K562 (cell line): ENCODE results near the gene SEC22A. TPM values are rescaled to one million over a fixed set of nuclear protein-coding genes. Genes with fewer than 3 reads are reported as not detected.

Experiments used
- ATAC-seq: fragments of 200-7000 bp; cut with Tn5 transposase; 3 replicates; pipeline ENCODE4 v1.9.1; 2020; ENCODE audit warnings: moderate library complexity
- BruUV-seq: library from RNA; stranded (reverse); fragments of 400-500 nt; replicated peaks from 2 replicates; lab custom pipeline; 2021; lab: Mats Ljungman, UMichigan
- CTCF ChIA-PET: fragments of 300-600 bp; formaldehyde crosslinking; extraction: SDS; loops from one replicate; lab custom pipeline; 2021; ENCODE audit warnings: low intra/inter-chr PET ratio; lab: Yijun Ruan, JAX
- POLR2A ChIA-PET: fragments of 300-600, 350-650 bp; sonication (Branson Sonifier 250); formaldehyde crosslinking; extraction: SDS; loops from one replicate; lab custom pipeline; 2021; ENCODE audit warnings: antibody characterized with exemption, inconsistent platforms; lab: Yijun Ruan, JAX
- DNase-seq, 4 experiments: peaks; one replicate each; pipeline versions ENCODE4 v3.0.0 to v3.0.0-alpha.2; 2011 to 2018; ENCODE audit warnings: low spot score in 3 of 4, mixed read lengths in 3 of 4; ENCODE audit errors: extremely low read depth in 1 of 4
- FAIRE-seq: peaks from 2 replicates; lab custom pipeline; 2011; peaks lifted over from hg19 to GRCh38; lab: Jason Lieb, UNC
- H2AFZ ChIP-seq: 2 replicates; pipeline ENCODE4 v1.6.0; 2011; ENCODE audit warnings: low read depth, low read length, control low read depth, inconsistent platforms
- H3K27ac ChIP-seq: fragments of 200-600 bp; 3 replicates; pipeline ENCODE4 v1.8.0; 2011; ENCODE audit warnings: low read depth, mild to moderate bottlenecking, control low read depth, inconsistent platforms, low read length, moderate library complexity, mixed read lengths; ENCODE audit errors: extremely low read depth
- H3K27me3 ChIP-seq, 2 experiments: fragments of 300-600 bp in 1 of 2; 2 replicates in 1 of 2; 3 replicates in 1 of 2; pipeline versions ENCODE4 v1.6.0 to v1.8.0; 2011; ENCODE audit warnings: inconsistent platforms in 2 of 2, low read length in 2 of 2, mild to moderate bottlenecking in 1 of 2, mixed read lengths in 1 of 2, moderate library complexity in 1 of 2; ENCODE audit not compliant: control insufficient read depth in 2 of 2, insufficient read depth in 2 of 2
- H3K36me3 ChIP-seq: fragments of 300-600 bp; 3 replicates; pipeline ENCODE4 v1.8.0; 2011; ENCODE audit warnings: mild to moderate bottlenecking, low read length, inconsistent platforms; ENCODE audit not compliant: control insufficient read depth, insufficient read depth
- H3K4me1 ChIP-seq, 2 experiments: fragments of 200-600 bp in 1 of 2; replicated peaks in 1 of 2; 2 replicates in 1 of 2; 3 replicates in 1 of 2; pipeline versions ENCODE4 v1.5.1 to v1.8.0; 2011; ENCODE audit warnings: inconsistent platforms in 2 of 2, low read length in 2 of 2, mild to moderate bottlenecking in 1 of 2, mixed read lengths in 1 of 2, moderate library complexity in 1 of 2; ENCODE audit not compliant: control insufficient read depth in 2 of 2, insufficient read depth in 2 of 2
- H3K4me2 ChIP-seq: 2 replicates; pipeline ENCODE4 v1.6.1; 2011; ENCODE audit warnings: low read length, control low read depth, inconsistent platforms, mixed read lengths; ENCODE audit not compliant: insufficient read depth
- H3K4me3 ChIP-seq: fragments of 200-600 bp; sonication (generic), shearing (Covaris generic); 2 replicates; pipeline ENCODE4 v1.5.1; 2016; ENCODE audit warnings: control low read depth, inconsistent platforms
- H3K79me2 ChIP-seq: fragments of 200-600 bp; 3 replicates; pipeline ENCODE4 v1.8.0; 2011; ENCODE audit warnings: low read length, inconsistent platforms; ENCODE audit not compliant: control insufficient read depth, insufficient read depth
- H3K9ac ChIP-seq, 2 experiments: 2 replicates each; pipeline versions ENCODE4 v1.6.0 to v1.6.1; 2011; ENCODE audit warnings: low read depth in 2 of 2, low read length in 2 of 2, control low read depth in 1 of 2, inconsistent platforms in 1 of 2, mild to moderate bottlenecking in 1 of 2, mixed read lengths in 1 of 2; ENCODE audit not compliant: insufficient read depth in 1 of 2
- H3K9me1 ChIP-seq: one replicate; pipeline ENCODE4 v1.6.0; 2011; ENCODE audit warnings: inconsistent platforms, mild to moderate bottlenecking, low read length, moderate library complexity; ENCODE audit not compliant: control insufficient read depth, insufficient read depth
- H3K9me3 ChIP-seq: replicated peaks from 2 replicates; pipeline ENCODE4 v1.5.1; 2011; ENCODE audit warnings: low read depth, low read length, inconsistent platforms; ENCODE audit not compliant: control insufficient read depth, insufficient read depth
- H4K20me1 ChIP-seq: replicated peaks from 2 replicates; pipeline ENCODE4 v1.6.1; 2011; ENCODE audit warnings: low read length, inconsistent platforms, mixed read lengths; ENCODE audit not compliant: control insufficient read depth, insufficient read depth
- ARID1B ChIP-seq: fragments of 450-650 bp; IDR thresholded peaks from 2 replicates; pipeline ENCODE4 v1.6.1; 2016; ENCODE audit warnings: antibody characterized with exemption, mild to moderate bottlenecking, inconsistent platforms
- BCL6 ChIP-seq: fragments of 250-450 bp; sonication (Bioruptor Pico); IDR thresholded peaks from 2 replicates; pipeline ENCODE4 v1.4.0; 2020
- CCNT2 ChIP-seq: IDR thresholded peaks from 2 replicates; pipeline ENCODE4 v1.6.1; 2011; ENCODE audit warnings: borderline replicate concordance, low read depth, mild to moderate bottlenecking, moderate library complexity, mixed read lengths, low read length; ENCODE audit not compliant: insufficient read length; ENCODE audit errors: extremely low read depth
- CEBPB ChIP-seq: fragments of 450-650 bp; IDR thresholded peaks from 2 replicates; pipeline ENCODE4 v1.6.1; 2016; ENCODE audit warnings: missing genetic modification characterization, missing compliant biosample characterization
- ETV1 ChIP-seq: fragments of 450-650 bp; conservative IDR thresholded peaks from 2 replicates; pipeline ENCODE4 v1.6.1; 2016; ENCODE audit warnings: missing genetic modification characterization, control low read depth, low read depth, missing compliant biosample characterization
- ETV5 ChIP-seq: sonication (generic); formaldehyde crosslinking; IDR thresholded peaks from 2 replicates; pipeline ENCODE4 v1.4.0; 2020; ENCODE audit warnings: low read depth, mild to moderate bottlenecking, missing genetic modification reagents
- GTF2E2 ChIP-seq: fragments of 200-800 bp; sonication (Bioruptor generic); IDR thresholded peaks from 2 replicates; pipeline ENCODE4 v1.6.1; 2016; ENCODE audit warnings: missing genetic modification characterization, missing compliant biosample characterization
- KLF16 ChIP-seq: IDR thresholded peaks from 2 replicates; pipeline ENCODE4 v1.6.1; 2016; ENCODE audit warnings: antibody characterized with exemption
- MAFF ChIP-seq: IDR thresholded peaks from 2 replicates; pipeline ENCODE4 v1.6.1; 2012; ENCODE audit warnings: low read length, improper control_type of control experiment
- MCM2 ChIP-seq: fragments of 450-650 bp; IDR thresholded peaks from 2 replicates; pipeline ENCODE4 v1.6.1; 2017; ENCODE audit warnings: low read depth, mild to moderate bottlenecking
- MIER1 ChIP-seq: fragments of 450-650 bp; IDR thresholded peaks from 2 replicates; pipeline ENCODE4 v1.6.1; 2016; ENCODE audit warnings: antibody characterized with exemption, mild to moderate bottlenecking, low read depth
- NCOA6 ChIP-seq: fragments of 450-650 bp; IDR thresholded peaks from 2 replicates; pipeline ENCODE4 v1.6.1; 2017; ENCODE audit warnings: mild to moderate bottlenecking
- NFE2 ChIP-seq: IDR thresholded peaks from 2 replicates; pipeline ENCODE4 v1.6.1; 2014; ENCODE audit warnings: antibody characterized with exemption, low read depth
- NR2F6 ChIP-seq: fragments of 450-650 bp; formaldehyde crosslinking; IDR thresholded peaks from 2 replicates; pipeline ENCODE4 v1.4.0; 2020; ENCODE audit warnings: mild to moderate bottlenecking
- PCBP2 ChIP-seq: fragments of 200-400 bp; formaldehyde crosslinking; IDR thresholded peaks from 2 replicates; pipeline ENCODE4 v1.6.1; 2018; ENCODE audit warnings: low read length, low read depth, mild to moderate bottlenecking, moderate library complexity; ENCODE audit not compliant: poor library complexity, severe bottlenecking
- PHTF2 ChIP-seq: fragments of 250-450 bp; sonication (Bioruptor Pico); IDR thresholded peaks from 2 replicates; pipeline ENCODE4 v1.5.0; 2021; ENCODE audit warnings: mild to moderate bottlenecking
- PTRF ChIP-seq: fragments of 450-650 bp; IDR thresholded peaks from 2 replicates; pipeline ENCODE4 v1.6.1; 2016; ENCODE audit warnings: mild to moderate bottlenecking, missing genetic modification characterization, missing compliant biosample characterization
- ZBTB26 ChIP-seq: fragments of 450-650 bp; formaldehyde crosslinking; IDR thresholded peaks from 2 replicates; pipeline ENCODE4 v1.4.0; 2022; ENCODE audit warnings: missing genetic modification characterization
- ZNF408 ChIP-seq: fragments of 250-450 bp; sonication (Bioruptor Pico); IDR thresholded peaks from 2 replicates; pipeline ENCODE4 v1.4.0; 2020; ENCODE audit warnings: low read depth, mild to moderate bottlenecking, moderate library complexity
- WGBS: fragments of 100-300 bp; shearing (Covaris generic); methylation state at CpG from one replicate; pipeline ENCODE4 v1.1.6; 2016; ENCODE audit warnings: low coverage, mixed read lengths; ENCODE audit not compliant: insufficient coverage; ENCODE audit errors: missing lambda C conversion rate; 5-methylcytosine and 5-hydroxymethylcytosine counted together
- in situ Hi-C: fragments of 300-500 bp; cut with MboI; formaldehyde crosslinking; loops from 4 replicates; pipeline ENCODE4 v1.15.0; 2018; ENCODE audit warnings: inconsistent platforms, mixed read lengths
- intact Hi-C: fragments of 100-400 bp; cut with micrococcal nuclease; formaldehyde crosslinking; loops from 2 replicates; pipeline ENCODE4 v1.14.2; 2022
- polyA plus RNA-seq, 8 experiments: library from polyadenylated mRNA; depleted of rRNA in 4 of 8; stranded (reverse) in 5 of 8; unstranded in 3 of 8; fragments of >200 nt; fragmentation: Nextera tagmentation in 2 of 8; fragmentation: Illumina TruSeq in 1 of 8; extraction: Ambion mirVana in 2 of 8; extraction: Trizol in 1 of 8; gene quantifications; 2 replicates each; pipeline versions ENCODE4 v1.2.1 to v1.2.3, GENCODE V29; 2011 to 2014; ENCODE audit warnings: inconsistent platforms in 1 of 8, missing spikeins in 1 of 8
- total RNA-seq, 7 experiments: library from RNA; depleted of rRNA in 6 of 7; stranded (reverse); fragments of >200 nt in 6 of 7; fragmentation: Illumina TruSeq in 2 of 7; extraction: Trizol in 2 of 7; gene quantifications; 2 replicates each; pipeline versions ENCODE4 v1.2.1 to v1.2.3, GENCODE V29; 2011 to 2021; ENCODE audit warnings: low replicate concordance in 1 of 7

Gene SEC22A
- total and polyA plus RNA-seq, 9 of the 15 experiments (the other 6 are each of a cell fraction or from before 2014, with no cell fraction given), result 7.9 to 44.5 (median 20.5) TPM

DNA sequence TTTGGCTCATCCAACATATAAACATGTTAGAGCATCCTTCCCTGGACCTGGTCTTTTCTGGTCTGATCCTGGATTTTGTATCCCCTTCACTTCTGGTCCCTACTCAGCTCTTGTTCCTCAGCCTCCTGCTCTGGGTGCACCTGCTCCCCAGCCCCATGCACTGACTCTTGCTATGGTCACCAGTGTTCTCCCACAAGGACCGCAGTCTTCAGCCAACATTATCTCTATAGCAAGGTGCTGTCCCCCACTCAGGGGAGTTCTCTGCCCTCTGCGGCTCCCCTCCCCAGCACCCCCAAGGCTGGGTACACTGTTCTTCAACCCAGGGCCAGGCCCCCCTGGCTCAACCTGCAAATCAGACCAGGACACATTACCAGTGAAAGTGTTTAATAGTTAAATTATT lies 80.2 kb downstream of the SEC22A start:
- no TSS peak for BruUV-seq
- no peak for FAIRE-seq
- ATAC-seq, result no peak
- Histone ChIP-seq H3K9me3 (no peaks in the 10 kb centered on the region), H3K9me1 (no peaks in the 10 kb centered on the region), H3K79me2 (no peaks in the 10 kb centered on the region), H4K20me1 (peaks cover 9% of the 10 kb centered on the region; the same call in 1 of the 2 replicates), H3K4me2 (no peak overlapping the region), H2AFZ (no peak overlapping the region), H3K4me3 (no peak overlapping the region), H3K27me3 (peaks cover 0 to 4% of the 10 kb centered on the region in 2 experiments; a peak in 1 of 5 replicates), H3K36me3 (no peaks in the 10 kb centered on the region), H3K9ac (no peak overlapping the region), H3K4me1 (no peaks in the 10 kb centered on the region), H3K27ac (no peak overlapping the region)
- 22% methylated on average over 1 of the region's 2 CpGs for WGBS
- in situ Hi-C loops, result no loop called here
- no peak for DNase-seq
- intact Hi-C loops, result no loop called here
- CTCF ChIA-PET, result no interaction called here
- POLR2A ChIA-PET, result no interaction called here
- TF ChIP-seq ETV5 (CRISPR knock-in tag) (no peak), NFE2 (no peak), ARID1B (no peak), CCNT2 (no peak), ETV1 (tag) (no peak), PHTF2 (CRISPR knock-in tag) (no peak), NR2F6 (CRISPR knock-in tag) (no peak), ZNF408 (CRISPR knock-in tag) (no peak), NCOA6 (no peak), GTF2E2 (tag) (no peak), ZBTB26 (CRISPR knock-in tag) (no peak), KLF16 (no peak), MIER1 (no peak), BCL6 (no peak), PTRF (tag) (no peak), MAFF (no peak), MCM2 (no peak), CEBPB (tag) (no peak), PCBP2 (no peak)
